HG02623 (cell line): ENCODE data around the gene PMM2.
"Not testable (repeated sequence)": the region's sequence is repeated elsewhere in the genome, so short reads cannot be mapped to it uniquely, and the experiment has no call there.

Experiments
- ATAC-seq: cut with Tn5 transposase; IDR thresholded peaks from one replicate; pipeline ENCODE4 v1.9.1; 2021; ENCODE audit warnings: moderate library complexity; ENCODE audit not compliant: unreplicated experiment

PMM2 gene

DNA sequence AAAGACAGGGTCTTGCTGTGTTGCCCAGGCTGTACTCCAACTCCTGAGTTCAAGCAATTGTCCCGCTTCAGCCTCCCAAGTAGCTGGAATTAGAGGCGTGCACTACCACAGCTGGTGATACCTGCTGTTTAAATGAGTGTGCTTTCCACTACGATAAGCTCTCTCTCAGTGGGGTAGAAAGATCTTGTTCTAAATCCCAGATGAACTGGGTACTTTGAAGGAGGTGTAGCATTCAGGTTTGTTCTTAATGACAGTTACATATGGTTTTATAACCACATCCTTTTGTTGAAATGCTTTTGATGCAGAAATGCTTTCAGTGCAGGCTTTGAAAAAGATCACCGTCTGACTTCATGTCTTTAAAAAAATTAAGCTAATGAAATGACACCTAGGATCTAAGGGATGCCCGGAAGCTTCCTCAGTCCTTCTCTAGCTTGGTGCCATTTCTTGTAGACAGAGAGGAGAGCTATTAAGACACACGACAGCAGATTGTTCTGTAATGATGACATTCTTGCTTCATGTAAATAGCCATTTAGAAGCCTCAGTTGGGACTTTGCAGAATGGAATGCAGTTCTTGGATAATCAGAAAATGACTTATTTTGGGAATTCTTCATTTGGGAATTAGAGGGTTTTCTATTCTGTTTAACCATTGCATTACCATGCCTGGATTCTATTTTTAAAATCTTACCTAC lies 19.5 kb downstream of the PMM2 start:
- ATAC-seq = no peak

DNA sequence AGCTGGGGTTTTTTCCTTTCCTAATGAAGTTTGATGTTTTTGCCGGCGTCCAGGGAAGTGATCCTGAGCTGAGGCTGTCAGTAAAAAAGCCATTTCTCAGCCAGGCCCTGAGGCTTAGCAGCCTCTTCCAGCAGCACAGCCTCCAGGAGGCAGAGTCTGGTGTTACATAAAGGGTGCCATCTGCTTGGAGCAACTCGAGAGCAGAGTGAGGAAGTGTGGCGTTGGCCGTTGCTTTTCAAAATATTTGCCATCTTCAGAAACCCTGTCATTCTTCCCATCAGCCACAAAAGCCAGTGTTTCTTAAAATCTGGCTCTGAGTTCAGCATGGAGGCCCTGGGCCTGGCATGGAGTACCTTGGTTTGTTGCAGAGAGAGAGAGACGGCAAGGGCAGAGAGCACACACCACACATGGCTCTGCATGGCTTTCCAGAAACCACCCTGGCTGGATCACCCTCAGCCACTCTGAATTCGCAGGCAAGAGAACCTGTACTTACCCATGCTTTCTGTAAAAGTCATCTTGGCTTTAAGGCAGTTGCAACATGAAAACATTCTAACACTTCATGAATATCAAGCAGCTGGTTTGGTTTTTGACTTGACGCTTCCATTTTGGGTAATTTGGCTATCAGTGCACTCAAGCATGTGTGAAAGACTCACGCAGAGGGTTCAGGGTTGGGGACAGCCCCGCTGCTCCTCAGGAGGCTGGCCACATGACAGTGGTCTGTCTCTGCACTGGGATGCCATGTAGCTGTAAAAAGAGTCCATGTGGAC lies 21.0 kb downstream of the PMM2 start:
- ATAC-seq = no peak

DNA sequence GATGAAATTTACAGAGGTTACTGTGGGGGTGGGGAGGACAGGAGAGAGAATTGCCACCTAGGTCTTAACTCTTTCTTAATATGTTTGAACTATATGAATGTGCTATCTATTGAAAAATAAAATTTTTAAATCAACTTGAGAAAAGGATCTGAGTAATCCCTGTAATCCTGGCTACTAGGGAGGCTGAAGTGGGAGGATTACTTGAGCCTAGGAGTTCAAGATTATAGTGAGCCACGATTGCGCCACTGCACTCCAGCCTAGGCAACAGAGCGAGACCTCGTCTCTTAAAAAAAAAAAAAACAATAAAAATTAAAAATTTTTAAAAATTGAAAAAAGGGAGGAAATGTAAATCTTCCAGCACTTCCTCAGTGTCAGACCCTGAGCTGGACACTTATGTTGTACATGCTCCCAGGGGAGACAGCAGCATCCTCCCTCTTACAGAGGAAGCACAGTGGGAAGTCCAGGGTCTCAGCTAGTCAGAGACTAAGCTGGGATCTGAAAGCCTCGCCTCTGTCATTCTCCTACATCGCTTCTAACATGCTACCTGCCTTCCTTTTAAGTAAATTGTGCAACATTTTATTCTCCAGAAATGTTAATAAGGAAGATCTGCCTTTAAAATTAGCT lies 21.9 kb downstream of the PMM2 start:
- no peak for ATAC-seq

DNA sequence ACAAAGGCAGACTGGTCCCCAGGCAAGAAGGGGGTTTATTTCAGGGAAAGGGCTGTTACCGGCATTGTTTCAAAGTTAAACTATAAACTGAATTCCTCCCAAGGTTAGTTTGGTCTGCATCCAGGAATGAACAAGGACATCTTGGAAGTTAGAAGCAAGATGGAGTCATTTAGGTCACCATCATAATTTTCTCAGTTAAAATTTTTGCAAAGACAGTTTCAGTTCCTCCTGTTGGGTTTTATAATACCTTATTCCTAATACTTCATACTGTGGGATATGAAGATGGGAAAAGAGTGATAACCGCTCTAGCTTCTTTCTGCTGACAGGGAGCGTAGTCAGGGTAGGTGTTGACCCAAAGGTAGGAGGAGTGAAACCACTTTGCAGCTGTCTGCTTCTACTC lies 24.8 kb downstream of the PMM2 start:
- ATAC-seq = no peak

DNA sequence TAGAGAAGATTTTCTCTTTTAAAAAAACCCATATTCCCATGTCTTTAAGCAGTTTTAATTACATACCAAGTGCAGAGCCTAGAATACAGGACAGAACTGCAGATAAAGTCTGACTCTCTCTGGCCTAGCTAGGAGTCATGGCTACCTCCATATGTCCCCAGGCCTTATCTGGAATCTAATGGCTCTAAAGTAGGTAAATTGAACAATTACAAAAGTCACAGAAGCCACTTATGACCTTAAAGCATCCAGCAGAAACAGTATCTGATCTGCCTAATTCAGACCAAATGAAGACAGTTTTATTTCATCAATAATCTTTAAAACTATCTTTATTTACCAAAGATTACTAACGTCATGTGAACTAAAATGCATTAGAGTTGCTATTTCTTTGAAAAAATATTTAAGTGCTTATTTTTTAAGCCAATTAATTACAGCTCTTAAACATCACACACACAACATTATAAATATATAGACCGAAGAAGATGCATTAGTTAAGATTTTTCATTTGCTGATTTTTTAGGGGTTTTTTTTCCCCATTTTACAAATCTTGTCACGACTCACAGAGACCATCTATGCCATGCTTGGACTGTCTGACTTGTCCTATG lies 28.7 kb downstream of the PMM2 start:
- no peak for ATAC-seq

DNA sequence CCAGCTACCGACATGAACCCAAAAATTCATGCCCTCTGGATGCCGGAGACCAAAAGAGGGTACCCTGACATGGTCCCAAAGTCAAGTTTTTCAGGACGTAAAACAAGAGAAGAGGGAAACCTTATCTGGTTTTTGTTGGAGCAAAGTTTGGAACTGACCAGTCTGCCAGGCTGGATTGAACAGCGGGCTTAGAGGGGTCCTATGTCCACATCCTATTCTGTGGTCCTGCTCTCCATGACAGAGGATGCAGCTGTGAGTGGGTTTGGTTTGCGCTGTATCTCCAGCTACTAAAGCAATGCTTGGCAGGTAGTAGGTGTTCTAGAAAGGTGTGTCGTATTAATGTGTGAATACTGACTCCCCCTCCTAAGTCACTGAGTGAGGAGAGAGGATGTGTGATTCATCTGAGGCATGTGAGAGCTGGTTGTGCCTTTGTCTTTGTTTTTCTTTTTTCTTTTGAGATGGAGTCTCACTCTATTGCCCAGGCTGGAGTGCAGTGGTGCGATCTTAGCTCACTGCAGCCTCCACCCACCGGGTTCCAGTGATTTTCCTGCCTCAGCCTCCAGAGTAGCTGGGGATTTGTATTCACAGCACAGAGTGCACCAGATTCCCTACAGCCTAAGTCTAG lies 31.0 kb downstream of the PMM2 start:
- ATAC-seq = no peak

DNA sequence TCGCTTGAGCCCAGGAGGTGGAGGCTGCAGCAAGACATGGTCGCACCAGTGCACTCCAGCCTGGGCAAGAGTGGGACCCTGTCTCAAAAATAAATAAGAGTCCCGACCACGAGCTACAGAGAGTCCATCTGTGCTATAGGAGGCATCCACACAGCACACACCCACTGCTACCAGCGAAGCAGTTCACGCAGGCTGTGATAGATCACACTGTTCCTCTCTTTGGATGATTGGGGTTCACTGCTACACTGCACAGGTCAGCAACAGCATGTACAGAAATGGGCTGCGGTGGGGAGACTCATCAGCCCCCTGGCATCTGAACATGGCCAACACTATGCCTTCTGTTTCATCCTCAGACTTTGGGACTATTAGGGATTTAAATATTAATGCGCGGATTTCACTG lies 33.8 kb downstream of the PMM2 start:
- no peak for ATAC-seq

DNA sequence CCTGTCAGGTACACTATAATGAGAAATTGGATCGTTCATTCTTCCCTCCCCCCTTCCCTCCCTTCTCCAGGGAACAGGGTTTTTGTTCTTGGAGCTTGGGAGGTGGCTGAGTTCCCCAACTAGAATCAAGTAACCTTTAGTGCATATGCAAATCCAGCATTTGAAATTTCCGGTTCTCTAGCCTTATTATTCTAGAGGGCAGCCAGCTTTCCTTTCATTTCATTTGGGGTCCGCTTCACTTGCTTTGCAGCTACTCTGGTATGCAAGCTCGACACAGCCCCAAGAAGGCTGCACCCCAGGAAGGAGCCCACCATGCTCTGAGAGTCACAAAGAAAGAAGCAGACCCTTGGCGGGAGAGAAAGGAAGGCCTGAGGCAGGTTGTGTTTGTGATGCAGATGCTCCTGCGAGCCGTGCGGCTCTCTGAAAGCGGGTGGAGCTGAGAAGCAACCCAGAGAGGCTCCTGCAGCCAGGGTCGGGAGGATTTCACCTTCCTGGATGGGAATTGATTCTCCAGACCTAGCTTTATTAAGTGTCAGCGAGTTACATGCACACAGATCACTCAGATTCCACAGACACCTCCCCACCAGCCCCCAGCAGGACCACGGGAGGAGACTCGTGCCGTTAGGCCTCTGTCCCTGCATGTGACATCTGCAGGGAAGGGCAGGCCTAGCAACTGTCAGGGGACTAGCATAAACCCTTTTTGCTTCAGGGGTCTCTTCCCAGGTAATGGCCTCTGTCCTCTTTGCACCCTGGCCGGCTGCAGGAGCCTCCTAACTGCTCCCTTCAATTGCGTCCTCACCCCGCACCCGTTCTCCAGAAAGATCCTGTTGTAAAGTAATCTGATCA lies 34.5 kb downstream of the PMM2 start:
- no peak for ATAC-seq

DNA sequence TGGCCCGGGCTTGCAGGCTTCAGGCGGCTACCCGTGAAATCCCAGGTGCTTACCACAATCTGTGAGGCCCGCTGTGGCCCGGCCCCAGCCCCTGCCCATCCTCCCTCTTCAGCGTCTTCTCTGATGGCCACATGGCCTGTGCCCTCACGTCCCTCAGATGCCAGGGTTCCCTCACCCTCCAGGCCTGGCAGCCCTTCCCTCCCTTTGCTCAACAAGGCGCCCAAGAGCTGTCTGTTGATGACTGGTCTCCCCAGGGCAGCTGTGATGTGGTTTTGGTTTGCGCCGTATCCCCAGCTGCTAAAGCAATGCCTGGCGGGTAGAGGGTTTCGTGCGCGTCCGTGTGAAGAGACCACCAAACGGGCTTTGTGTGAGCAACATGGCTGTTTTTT lies 35.1 kb downstream of the PMM2 start:
- no peak for ATAC-seq

DNA sequence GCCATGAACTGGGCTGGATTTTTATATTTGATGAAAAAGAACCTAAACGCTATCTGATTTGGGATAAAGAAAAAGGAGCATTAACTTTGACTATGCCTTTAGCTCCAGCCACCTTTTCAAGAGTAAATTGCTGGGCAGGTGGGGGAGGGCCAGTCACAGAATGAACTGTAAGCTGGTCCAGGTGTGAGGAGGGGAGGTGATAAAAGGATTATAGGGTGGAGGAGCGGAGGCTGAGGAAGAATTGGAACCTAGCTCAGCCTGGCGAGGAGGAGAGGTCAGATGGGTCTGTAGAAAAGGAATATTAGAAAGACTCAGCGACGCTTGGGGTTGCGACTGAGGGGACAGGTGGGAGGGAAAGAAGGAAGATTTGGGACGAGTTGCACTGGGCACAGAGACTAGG lies 39.2 kb downstream of the PMM2 start:
- not testable (repeated sequence) for ATAC-seq

DNA sequence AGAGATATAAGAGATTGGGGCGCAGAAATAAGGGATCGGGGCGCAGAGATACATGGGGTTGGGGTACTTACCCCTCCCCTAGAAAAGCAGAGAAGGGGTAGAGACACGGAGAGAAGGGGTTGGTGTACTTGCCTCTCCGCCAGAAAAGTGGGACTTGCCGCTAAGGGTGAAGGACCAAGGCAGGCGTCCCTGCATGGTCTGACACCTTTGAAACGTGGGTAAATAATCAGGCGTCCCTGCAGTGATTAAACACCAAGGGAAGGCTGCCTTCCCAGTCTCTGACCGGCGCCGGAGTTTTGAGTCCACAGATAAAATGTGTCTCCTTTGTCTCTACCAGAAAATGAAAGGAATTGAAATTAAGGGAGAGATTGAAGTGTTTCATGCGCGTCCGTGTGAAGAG lies 40.0 kb downstream of the PMM2 start:
- not testable (repeated sequence) for ATAC-seq

DNA sequence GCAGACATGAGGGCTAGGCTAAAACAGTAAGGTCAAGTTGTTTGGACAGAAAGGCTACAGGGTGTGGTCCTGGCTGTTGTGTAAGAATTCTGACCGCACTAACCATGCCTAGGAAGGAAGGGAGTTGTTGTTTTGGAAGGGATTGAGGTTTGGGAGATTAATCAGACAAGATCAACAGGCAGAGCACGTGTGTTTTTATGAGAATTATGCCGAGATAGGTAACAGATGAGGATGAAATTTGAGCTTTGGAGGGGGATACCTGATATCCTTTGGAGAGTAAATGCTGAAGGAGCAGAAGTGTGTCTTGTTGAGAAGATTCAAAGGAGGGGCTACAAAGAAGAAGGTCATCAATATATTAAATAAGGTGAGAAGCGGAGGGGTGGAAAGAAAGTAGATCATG lies 44.4 kb downstream of the PMM2 start:
- ATAC-seq = not testable (repeated sequence)

DNA sequence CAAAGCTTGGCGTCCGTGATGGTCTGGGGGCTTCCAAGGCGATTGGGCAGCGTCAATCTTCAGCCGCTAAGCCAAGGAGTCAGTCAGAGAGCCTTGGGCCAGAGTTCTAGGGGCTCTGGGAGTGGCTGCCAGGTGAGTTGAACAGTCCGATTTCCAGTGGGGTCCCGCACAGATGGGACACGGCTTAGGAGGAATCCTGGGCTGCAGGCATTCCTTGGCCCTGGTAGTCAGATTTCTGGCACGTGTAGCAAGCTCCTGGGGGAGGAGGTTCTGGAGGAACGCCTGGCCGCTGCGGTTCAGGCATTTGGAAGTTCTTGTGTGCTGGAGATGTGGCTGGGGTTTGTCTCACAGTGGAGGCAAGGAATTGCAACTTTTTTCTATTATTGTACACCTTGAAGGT lies 45.7 kb downstream of the PMM2 start:
- not testable (repeated sequence) for ATAC-seq

DNA sequence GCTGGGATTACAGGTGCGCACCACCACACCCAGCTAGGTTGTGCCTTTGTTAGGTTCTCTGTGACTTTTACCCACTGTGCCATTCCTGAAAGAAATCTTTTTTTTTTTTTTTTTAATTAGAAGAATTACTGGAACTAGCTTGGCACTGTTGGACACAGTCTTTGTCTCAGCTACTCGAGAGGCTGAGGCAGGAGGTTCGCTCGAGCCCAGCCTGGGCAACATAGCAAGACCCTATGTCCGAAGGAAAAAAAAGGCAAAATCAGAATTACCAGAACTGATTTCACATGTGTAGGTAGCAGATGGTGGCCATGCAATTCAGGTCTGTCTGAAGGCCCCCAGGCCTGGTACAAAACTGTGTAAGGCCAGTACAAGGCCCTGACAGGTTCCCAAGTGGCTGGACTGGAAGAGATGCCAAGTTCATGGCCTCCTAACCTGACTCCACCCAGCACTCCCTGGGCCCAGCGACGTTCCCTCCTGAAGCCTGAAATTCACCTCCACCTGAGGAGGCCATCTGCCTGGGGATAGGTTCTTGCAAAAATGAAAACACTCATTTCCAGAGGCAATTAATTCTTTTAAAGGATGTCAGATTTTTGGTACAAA lies 48.2 kb downstream of the PMM2 start:
- ATAC-seq = no peak

DNA sequence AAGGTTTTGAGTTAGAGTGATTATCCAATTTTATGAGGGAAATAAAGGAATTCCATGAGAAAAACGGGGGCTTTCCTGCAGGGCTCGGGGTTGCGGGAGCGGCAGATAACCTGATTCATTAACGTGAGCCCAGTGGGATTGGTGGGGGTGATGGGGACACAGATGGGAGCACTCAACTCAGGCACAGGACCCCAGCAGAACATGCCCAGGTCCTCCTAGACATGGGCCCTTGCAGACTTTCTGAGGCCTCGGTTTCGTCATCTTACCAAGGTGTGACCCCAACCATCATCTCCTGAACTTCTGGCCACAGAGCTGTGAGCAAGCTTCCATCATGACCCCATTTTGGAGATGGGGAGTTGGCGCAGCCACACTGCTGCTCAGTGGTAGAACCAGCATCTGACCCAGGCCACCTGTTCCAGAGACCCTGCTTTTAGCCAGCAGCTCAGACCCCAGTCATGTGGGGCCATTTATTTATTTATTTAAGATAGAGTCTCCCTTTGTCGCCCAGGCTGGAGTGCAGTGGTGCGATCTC lies 48.8 kb downstream of the PMM2 start:
- no peak for ATAC-seq

DNA sequence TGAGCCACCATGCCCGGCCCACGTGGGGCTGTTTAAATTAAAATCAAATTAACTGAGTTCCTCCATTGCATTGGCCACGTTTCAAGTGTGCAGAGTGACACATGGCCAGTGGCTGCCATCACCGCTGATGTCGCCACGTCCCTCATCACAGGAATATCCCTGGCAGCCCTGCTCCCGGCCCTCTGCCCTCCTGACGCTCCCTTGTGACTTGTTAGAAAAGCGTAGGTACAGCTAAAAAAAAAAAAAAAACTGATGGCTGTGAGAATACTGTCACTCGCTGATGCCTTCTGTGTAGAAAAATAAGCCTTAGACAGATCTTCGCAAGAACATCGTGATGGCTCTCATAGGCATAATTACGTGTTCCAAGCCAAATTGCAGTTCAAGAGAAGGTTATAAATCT lies 49.5 kb downstream of the PMM2 start:
- ATAC-seq = no peak

DNA sequence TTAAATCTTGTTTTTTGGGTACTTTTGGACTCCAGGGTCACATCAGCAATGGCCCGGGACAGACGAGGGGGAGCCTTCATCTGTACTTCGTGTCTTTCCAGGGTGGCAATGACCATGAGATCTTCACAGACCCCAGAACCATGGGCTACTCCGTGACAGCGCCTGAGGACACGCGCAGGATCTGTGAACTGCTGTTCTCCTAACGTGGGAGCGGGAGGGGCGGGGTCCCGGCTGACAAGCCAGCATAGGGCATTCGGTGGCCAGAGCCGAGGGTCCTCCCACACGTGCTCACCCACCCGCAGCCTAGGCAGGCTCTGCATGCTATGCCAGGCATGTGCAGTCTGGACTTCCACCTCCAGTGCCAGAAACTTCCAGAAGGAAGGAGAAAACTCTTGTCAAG lies 50.0 kb downstream of the PMM2 start:
- ATAC-seq = no peak

DNA sequence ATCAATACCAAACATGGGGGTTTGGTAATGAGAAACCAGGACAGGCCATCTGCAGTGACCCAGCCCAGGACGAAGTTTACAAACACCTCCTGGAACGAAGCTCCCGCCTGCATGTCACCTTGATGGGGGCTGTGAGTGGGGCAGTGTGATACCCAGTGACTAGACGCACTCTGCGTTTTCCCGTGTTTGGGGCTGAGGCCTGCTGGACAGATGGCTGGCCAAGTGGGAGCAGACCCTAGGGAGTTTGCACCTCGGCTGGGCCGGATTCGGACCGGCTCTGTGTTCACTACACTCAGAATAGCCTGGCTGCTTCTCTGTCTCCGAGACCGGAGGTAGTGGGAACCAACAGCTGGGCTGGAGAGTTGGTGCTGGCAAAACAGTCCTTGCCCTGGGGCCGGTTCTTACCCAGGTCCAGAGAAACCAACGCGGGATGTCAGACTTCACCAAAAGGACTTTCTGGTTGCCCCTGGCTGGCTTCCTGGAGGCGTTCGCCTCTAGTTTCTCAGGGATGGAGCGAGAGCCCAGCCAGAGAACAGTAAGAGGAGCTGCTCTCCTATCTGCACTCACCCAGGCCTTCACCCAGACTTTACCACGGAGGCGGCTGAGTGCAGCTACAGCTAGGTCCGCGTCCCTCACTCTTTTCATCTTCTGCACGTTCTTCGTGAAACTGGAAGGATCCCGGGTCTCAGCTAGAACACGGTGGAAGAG lies 50.7 kb downstream of the PMM2 start:
- no peak for ATAC-seq

DNA sequence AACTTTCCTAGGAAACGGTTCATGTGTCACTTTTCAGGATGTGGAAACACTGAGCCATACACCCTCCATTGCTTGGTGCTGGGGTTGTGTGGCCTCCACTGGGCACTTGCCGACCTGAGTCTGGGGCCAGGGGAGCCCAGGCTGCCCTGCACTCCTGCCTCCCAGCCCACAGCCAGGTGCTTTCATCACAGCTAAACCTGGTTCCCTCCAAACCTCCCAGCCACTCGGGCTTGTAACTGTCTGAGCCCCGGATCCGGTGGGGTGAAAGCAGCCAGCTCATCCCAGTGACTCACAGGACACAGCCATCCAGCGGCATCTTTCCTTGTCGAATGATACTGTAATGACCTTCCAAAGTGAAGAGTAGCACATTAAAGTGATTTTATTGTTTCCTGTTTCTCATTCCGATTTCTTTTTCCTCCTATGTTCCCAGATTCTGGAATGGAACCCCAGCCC lies 51.3 kb downstream of the PMM2 start:
- ATAC-seq = no peak
